HEK293 (cell line): ENCODE results near the gene WDR7.

ENCODE experiments used
- CTCF ChIA-PET: fragments of 350-600 bp; formaldehyde crosslinking; extraction: SDS; loops from one replicate; lab custom pipeline; 2021; ENCODE audit warnings: antibody characterized with exemption; lab: Yijun Ruan, JAX
- POLR2A ChIA-PET: fragments of 300-600 bp; formaldehyde crosslinking; extraction: SDS; loops from one replicate; lab custom pipeline; 2020; ENCODE audit warnings: antibody characterized with exemption, inconsistent platforms; lab: Yijun Ruan, JAX
- H3K27ac ChIP-seq: fragments of 200-500 bp; sonication (Bioruptor generic); 2 replicates; pipeline ENCODE4 v1.5.1; 2014; ENCODE audit warnings: low read depth, low read length, control low read depth, inconsistent platforms; ENCODE audit errors: extremely low read depth
- H3K36me3 ChIP-seq, 2 experiments: fragments of 200-500 bp in 1 of 2; sonication (Bioruptor generic) in 1 of 2; 1 replicate in 1 of 2; 2 replicates in 1 of 2; pipeline ENCODE4 v1.5.1; 2014 to 2017; ENCODE audit warnings: inconsistent platforms in 2 of 2, low read length in 2 of 2; ENCODE audit not compliant: control insufficient read depth in 2 of 2, insufficient read depth in 1 of 2
- H3K4me1 ChIP-seq: fragments of 200-500 bp; sonication (Bioruptor generic); 2 replicates; pipeline ENCODE4 v1.5.1; 2014; ENCODE audit warnings: mild to moderate bottlenecking, low read length, inconsistent platforms; ENCODE audit not compliant: control insufficient read depth, insufficient read depth
- H3K4me3 ChIP-seq: 2 replicates; pipeline ENCODE4 v1.5.1; 2011; ENCODE audit warnings: low read depth, mild to moderate bottlenecking, control low read depth, low read length, moderate library complexity
- H3K9me3 ChIP-seq: fragments of 200-500 bp; sonication (Bioruptor generic); 2 replicates; pipeline ENCODE4 v1.5.1; 2014; ENCODE audit warnings: low read depth, low read length, inconsistent platforms; ENCODE audit not compliant: control insufficient read depth, insufficient read depth
- GFI1B ChIP-seq: fragments of 450-650 bp; formaldehyde crosslinking; IDR thresholded peaks from 2 replicates; pipeline ENCODE4 v1.5.1; 2016; ENCODE audit warnings: missing biosample characterization, missing genetic modification characterization
- KLF10 ChIP-seq: fragments of 450-650 bp; IDR thresholded peaks from 2 replicates; pipeline ENCODE4 v1.5.1; 2018; ENCODE audit warnings: missing biosample characterization, mild to moderate bottlenecking, missing genetic modification characterization
- KLF7 ChIP-seq: fragments of 450-650 bp; formaldehyde crosslinking; IDR thresholded peaks from 2 replicates; pipeline ENCODE4 v1.5.1; 2016; ENCODE audit warnings: missing biosample characterization, missing genetic modification characterization, borderline replicate concordance
- MEIS1 ChIP-seq: sonication (generic); formaldehyde crosslinking; IDR thresholded peaks from 2 replicates; pipeline ENCODE4 v1.8.1; 2022; ENCODE audit warnings: missing genetic modification reagents, mild to moderate bottlenecking, borderline replicate concordance
- OVOL3 ChIP-seq: fragments of 450-650 bp; formaldehyde crosslinking; IDR thresholded peaks from 2 replicates; pipeline ENCODE4 v1.5.1; 2016; ENCODE audit warnings: missing biosample characterization, missing genetic modification characterization
- SALL2 ChIP-seq: fragments of 450-650 bp; formaldehyde crosslinking; IDR thresholded peaks from 2 replicates; pipeline ENCODE4 v1.5.0; 2017; ENCODE audit warnings: missing biosample characterization, mild to moderate bottlenecking, missing genetic modification characterization, borderline replicate concordance
- ZNF175 ChIP-seq: fragments of 450-650 bp; formaldehyde crosslinking; IDR thresholded peaks from 2 replicates; pipeline ENCODE4 v1.5.1; 2016; ENCODE audit warnings: missing biosample characterization, missing genetic modification characterization
- ZNF2 ChIP-seq: fragments of 450-650 bp; formaldehyde crosslinking; IDR thresholded peaks from 2 replicates; pipeline ENCODE4 v1.5.1; 2016; ENCODE audit warnings: missing biosample characterization, missing genetic modification characterization
- ZNF239 ChIP-seq: fragments of 450-650 bp; formaldehyde crosslinking; IDR thresholded peaks from 2 replicates; pipeline ENCODE4 v1.5.1; 2016; ENCODE audit warnings: missing biosample characterization, missing genetic modification characterization
- ZNF24 ChIP-seq: fragments of 450-650 bp; formaldehyde crosslinking; IDR thresholded peaks from 2 replicates; pipeline ENCODE4 v1.5.1; 2016; ENCODE audit warnings: missing biosample characterization, missing genetic modification characterization
- ZNF416 ChIP-seq: fragments of 450-650 bp; formaldehyde crosslinking; IDR thresholded peaks from 2 replicates; pipeline ENCODE4 v1.5.1; 2016; ENCODE audit warnings: missing biosample characterization, missing genetic modification characterization
- ZNF530 ChIP-seq: fragments of 450-650 bp; formaldehyde crosslinking; IDR thresholded peaks from 2 replicates; pipeline ENCODE4 v1.5.1; 2016; ENCODE audit warnings: low read depth, missing biosample characterization, missing genetic modification characterization
- ZNF548 ChIP-seq: fragments of 450-650 bp; formaldehyde crosslinking; IDR thresholded peaks from 2 replicates; pipeline ENCODE4 v1.5.1; 2016; ENCODE audit warnings: missing biosample characterization, missing genetic modification characterization
- ZNF610 ChIP-seq: fragments of 450-650 bp; formaldehyde crosslinking; IDR thresholded peaks from 2 replicates; pipeline ENCODE4 v1.5.1; 2016; ENCODE audit warnings: missing biosample characterization, missing genetic modification characterization, borderline replicate concordance
- ZNF626 ChIP-seq: fragments of 450-650 bp; sonication (Bioruptor Pico); formaldehyde crosslinking; IDR thresholded peaks from 2 replicates; pipeline ENCODE4 v1.5.1; 2018; ENCODE audit warnings: missing biosample characterization, missing genetic modification characterization, inconsistent platforms
- ZNF768 ChIP-seq: fragments of 450-650 bp; formaldehyde crosslinking; IDR thresholded peaks from 2 replicates; pipeline ENCODE4 v1.5.1; 2018; ENCODE audit warnings: missing biosample characterization, mild to moderate bottlenecking, missing genetic modification characterization
- TF ChIP-seq, protein P1 (sequence below): fragments of 450-650 bp; formaldehyde crosslinking; IDR thresholded peaks from 2 replicates; pipeline ENCODE4 v1.5.1; 2016; ENCODE audit warnings: missing biosample characterization, missing genetic modification characterization
- TF ChIP-seq, protein P2 (sequence below): fragments of 450-650 bp; formaldehyde crosslinking; IDR thresholded peaks from 2 replicates; pipeline ENCODE4 v1.5.1; 2016; ENCODE audit warnings: missing biosample characterization, missing genetic modification characterization, low read depth
- TF ChIP-seq, protein P3 (sequence below): fragments of 450-650 bp; formaldehyde crosslinking; IDR thresholded peaks from 2 replicates; pipeline ENCODE4 v1.5.1; 2016; ENCODE audit warnings: missing biosample characterization, missing genetic modification characterization
- TF ChIP-seq, protein P4 (sequence below): fragments of 450-650 bp; formaldehyde crosslinking; IDR thresholded peaks from 2 replicates; pipeline ENCODE4 v1.5.1; 2017; ENCODE audit warnings: missing biosample characterization, missing genetic modification characterization
- TF ChIP-seq, protein P5 (sequence below): fragments of 450-650 bp; formaldehyde crosslinking; IDR thresholded peaks from 2 replicates; pipeline ENCODE4 v1.5.1; 2016; ENCODE audit warnings: missing biosample characterization, missing genetic modification characterization

Gene WDR7

DNA sequence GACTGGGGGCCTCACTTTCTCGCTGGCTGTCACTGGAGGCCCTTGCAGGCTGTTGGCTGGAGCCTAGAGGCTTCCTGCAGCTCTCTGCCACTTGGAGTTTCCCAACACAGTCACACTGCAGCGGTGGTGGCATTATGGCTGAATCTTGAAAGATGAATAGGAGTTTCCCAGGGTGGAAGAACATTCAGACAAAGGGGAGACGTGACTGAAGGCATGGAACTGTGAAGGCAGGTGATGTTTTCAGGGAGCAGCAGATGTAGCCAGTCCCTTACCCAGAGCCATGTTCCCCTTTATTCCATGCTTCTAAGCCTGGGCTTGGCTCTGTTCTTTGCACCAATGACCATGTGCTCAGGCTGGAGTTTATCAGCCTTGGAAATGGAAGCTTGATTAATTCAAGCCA, 389.0 kb downstream of the WDR7 start:
- Histone ChIP-seq H3K9me3 (no peaks in the 10 kb centered on the region), H3K27ac (no peak overlapping the region), H3K4me3 (no peak overlapping the region), H3K4me1 (no peaks in the 10 kb centered on the region), H3K36me3 (no peaks in the 10 kb centered on the region)
- ChIA-PET CTCF (no interaction called here), POLR2A (no interaction called here)
- no peak for TF ChIP-seq ZNF2
- TF ChIP-seq, protein P1, sequence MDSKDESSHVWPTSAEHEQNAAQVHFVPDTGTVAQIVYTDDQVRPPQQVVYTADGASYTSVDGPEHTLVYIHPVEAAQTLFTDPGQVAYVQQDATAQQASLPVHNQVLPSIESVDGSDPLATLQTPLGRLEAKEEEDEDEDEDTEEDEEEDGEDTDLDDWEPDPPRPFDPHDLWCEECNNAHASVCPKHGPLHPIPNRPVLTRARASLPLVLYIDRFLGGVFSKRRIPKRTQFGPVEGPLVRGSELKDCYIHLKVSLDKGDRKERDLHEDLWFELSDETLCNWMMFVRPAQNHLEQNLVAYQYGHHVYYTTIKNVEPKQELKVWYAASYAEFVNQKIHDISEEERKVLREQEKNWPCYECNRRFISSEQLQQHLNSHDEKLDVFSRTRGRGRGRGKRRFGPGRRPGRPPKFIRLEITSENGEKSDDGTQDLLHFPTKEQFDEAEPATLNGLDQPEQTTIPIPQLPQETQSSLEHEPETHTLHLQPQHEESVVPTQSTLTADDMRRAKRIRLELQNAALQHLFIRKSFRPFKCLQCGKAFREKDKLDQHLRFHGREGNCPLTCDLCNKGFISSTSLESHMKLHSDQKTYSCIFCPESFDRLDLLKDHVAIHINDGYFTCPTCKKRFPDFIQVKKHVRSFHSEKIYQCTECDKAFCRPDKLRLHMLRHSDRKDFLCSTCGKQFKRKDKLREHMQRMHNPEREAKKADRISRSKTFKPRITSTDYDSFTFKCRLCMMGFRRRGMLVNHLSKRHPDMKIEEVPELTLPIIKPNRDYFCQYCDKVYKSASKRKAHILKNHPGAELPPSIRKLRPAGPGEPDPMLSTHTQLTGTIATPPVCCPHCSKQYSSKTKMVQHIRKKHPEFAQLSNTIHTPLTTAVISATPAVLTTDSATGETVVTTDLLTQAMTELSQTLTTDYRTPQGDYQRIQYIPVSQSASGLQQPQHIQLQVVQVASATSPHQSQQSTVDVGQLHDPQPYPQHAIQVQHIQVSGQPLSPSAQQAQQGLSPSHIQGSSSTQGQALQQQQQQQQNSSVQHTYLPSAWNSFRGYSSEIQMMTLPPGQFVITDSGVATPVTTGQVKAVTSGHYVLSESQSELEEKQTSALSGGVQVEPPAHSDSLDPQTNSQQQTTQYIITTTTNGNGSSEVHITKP (tag by site-specific recombination), result peak; percentile 87

DNA sequence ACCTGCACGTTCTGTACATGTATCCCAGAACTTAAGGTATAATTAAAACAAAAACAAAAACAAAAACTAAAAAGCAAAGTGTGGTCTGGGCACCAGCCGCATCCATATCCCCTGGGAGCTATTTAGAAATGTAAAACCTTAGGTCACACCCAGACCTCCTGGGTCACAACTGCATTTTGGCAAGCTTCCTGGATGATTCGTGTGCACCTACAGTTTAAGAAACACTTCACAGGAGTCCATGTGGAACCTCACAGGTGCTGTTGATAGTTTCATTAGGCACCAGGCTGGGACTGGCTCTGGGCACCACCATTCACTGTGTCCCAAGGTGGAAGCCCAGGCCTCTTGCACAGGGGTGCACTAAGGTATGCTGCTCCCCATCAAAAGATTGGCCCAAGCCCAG, 392.1 kb downstream of the WDR7 start:
- TF ChIP-seq GFI1B (tag by site-specific recombination) (no peak), MEIS1 (no peak), ZNF548 (tag by site-specific recombination) (no peak), ZNF610 (tag by site-specific recombination) (no peak), KLF10 (no peak), ZNF416 (tag by site-specific recombination) (no peak), ZNF239 (tag by site-specific recombination) (no peak), ZNF24 (no peak), SALL2 (tag by site-specific recombination) (no peak), ZNF768 (tag by site-specific recombination) (no peak), ZNF626 (tag by site-specific recombination) (no peak), ZNF175 (tag by site-specific recombination) (no peak), OVOL3 (tag by site-specific recombination) (no peak), KLF7 (no peak), ZNF530 (tag by site-specific recombination) (no peak)
- TF ChIP-seq, protein P2, sequence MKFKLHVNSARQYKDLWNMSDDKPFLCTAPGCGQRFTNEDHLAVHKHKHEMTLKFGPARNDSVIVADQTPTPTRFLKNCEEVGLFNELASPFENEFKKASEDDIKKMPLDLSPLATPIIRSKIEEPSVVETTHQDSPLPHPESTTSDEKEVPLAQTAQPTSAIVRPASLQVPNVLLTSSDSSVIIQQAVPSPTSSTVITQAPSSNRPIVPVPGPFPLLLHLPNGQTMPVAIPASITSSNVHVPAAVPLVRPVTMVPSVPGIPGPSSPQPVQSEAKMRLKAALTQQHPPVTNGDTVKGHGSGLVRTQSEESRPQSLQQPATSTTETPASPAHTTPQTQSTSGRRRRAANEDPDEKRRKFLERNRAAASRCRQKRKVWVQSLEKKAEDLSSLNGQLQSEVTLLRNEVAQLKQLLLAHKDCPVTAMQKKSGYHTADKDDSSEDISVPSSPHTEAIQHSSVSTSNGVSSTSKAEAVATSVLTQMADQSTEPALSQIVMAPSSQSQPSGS (tag by site-specific recombination), result no peak
- TF ChIP-seq, protein P3, sequence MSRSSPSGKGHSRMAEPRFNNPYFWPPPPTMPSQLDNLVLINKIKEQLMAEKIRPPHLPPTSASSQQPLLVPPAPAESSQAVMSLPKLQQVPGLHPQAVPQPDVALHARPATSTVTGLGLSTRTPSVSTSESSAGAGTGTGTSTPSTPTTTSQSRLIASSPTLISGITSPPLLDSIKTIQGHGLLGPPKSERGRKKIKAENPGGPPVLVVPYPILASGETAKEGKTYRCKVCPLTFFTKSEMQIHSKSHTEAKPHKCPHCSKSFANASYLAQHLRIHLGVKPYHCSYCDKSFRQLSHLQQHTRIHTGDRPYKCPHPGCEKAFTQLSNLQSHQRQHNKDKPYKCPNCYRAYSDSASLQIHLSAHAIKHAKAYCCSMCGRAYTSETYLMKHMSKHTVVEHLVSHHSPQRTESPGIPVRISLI (tag by site-specific recombination), result no peak
- TF ChIP-seq, protein P4, sequence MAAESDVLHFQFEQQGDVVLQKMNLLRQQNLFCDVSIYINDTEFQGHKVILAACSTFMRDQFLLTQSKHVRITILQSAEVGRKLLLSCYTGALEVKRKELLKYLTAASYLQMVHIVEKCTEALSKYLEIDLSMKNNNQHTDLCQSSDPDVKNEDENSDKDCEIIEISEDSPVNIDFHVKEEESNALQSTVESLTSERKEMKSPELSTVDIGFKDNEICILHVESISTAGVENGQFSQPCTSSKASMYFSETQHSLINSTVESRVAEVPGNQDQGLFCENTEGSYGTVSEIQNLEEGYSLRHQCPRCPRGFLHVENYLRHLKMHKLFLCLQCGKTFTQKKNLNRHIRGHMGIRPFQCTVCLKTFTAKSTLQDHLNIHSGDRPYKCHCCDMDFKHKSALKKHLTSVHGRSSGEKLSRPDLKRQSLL (tag by site-specific recombination), result no peak
- TF ChIP-seq, protein P5, sequence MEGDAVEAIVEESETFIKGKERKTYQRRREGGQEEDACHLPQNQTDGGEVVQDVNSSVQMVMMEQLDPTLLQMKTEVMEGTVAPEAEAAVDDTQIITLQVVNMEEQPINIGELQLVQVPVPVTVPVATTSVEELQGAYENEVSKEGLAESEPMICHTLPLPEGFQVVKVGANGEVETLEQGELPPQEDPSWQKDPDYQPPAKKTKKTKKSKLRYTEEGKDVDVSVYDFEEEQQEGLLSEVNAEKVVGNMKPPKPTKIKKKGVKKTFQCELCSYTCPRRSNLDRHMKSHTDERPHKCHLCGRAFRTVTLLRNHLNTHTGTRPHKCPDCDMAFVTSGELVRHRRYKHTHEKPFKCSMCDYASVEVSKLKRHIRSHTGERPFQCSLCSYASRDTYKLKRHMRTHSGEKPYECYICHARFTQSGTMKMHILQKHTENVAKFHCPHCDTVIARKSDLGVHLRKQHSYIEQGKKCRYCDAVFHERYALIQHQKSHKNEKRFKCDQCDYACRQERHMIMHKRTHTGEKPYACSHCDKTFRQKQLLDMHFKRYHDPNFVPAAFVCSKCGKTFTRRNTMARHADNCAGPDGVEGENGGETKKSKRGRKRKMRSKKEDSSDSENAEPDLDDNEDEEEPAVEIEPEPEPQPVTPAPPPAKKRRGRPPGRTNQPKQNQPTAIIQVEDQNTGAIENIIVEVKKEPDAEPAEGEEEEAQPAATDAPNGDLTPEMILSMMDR (tag by site-specific recombination), result no peak
- Histone ChIP-seq H3K4me3 (no peak overlapping the region), H3K36me3 (no peaks in the 10 kb centered on the region), H3K27ac (no peak overlapping the region), H3K4me1 (no peaks in the 10 kb centered on the region), H3K9me3 (no peaks in the 10 kb centered on the region; the same call in 1 of the 2 replicates)
- POLR2A ChIA-PET, result no interaction called here
- CTCF ChIA-PET, result interaction anchor here (0.6 kb wide), 1 partner anchor 688 kb away, joined by 3 read pairs; no protein-coding TSS in a partner anchor
